HEK293 (cell line): ENCODE data around the gene ADSS1.

ENCODE experiments used
- EGR2 ChIP-seq: fragments of 450-650 bp; formaldehyde crosslinking; IDR thresholded peaks from 2 replicates; pipeline ENCODE4 v1.5.1; 2016; ENCODE audit warnings: low read depth, missing biosample characterization, missing genetic modification characterization
- MYNN ChIP-seq: fragments of 450-650 bp; formaldehyde crosslinking; IDR thresholded peaks from 2 replicates; pipeline ENCODE4 v1.5.1; 2016; ENCODE audit warnings: missing biosample characterization, missing genetic modification characterization, borderline replicate concordance
- PRDM2 ChIP-seq: fragments of 450-650 bp; formaldehyde crosslinking; IDR thresholded peaks from 2 replicates; pipeline ENCODE4 v1.5.1; 2016; ENCODE audit warnings: missing biosample characterization, missing genetic modification characterization, borderline replicate concordance
- REPIN1 ChIP-seq: fragments of 450-650 bp; formaldehyde crosslinking; IDR thresholded peaks from 2 replicates; pipeline ENCODE4 v1.5.1; 2017; ENCODE audit warnings: missing biosample characterization, missing genetic modification characterization, low read depth
- ZBTB17 ChIP-seq: fragments of 450-650 bp; formaldehyde crosslinking; IDR thresholded peaks from 2 replicates; pipeline ENCODE4 v1.5.1; 2016; ENCODE audit warnings: missing biosample characterization, missing genetic modification characterization
- ZFP41 ChIP-seq: fragments of 450-650 bp; formaldehyde crosslinking; IDR thresholded peaks from 2 replicates; pipeline ENCODE4 v1.5.1; 2016; ENCODE audit warnings: missing biosample characterization, missing genetic modification characterization, borderline replicate concordance
- ZNF114 ChIP-seq: fragments of 450-650 bp; formaldehyde crosslinking; IDR thresholded peaks from 2 replicates; pipeline ENCODE4 v1.5.0; 2017; ENCODE audit warnings: missing biosample characterization, missing genetic modification characterization
- ZNF16 ChIP-seq: fragments of 450-650 bp; formaldehyde crosslinking; IDR thresholded peaks from 2 replicates; pipeline ENCODE4 v1.5.1; 2016; ENCODE audit warnings: low read depth, missing biosample characterization, missing genetic modification characterization
- ZNF202 ChIP-seq: fragments of 450-650 bp; formaldehyde crosslinking; IDR thresholded peaks from 2 replicates; pipeline ENCODE4 v1.5.1; 2016; ENCODE audit warnings: missing biosample characterization, missing genetic modification characterization, borderline replicate concordance
- ZNF221 ChIP-seq: fragments of 450-650 bp; formaldehyde crosslinking; IDR thresholded peaks from 2 replicates; pipeline ENCODE4 v1.5.1; 2017; ENCODE audit warnings: missing biosample characterization, missing genetic modification characterization, borderline replicate concordance
- ZNF266 ChIP-seq: fragments of 450-650 bp; formaldehyde crosslinking; IDR thresholded peaks from 2 replicates; pipeline ENCODE4 v1.5.1; 2016; ENCODE audit warnings: missing biosample characterization, missing genetic modification characterization, low read depth
- ZNF292 ChIP-seq: fragments of 450-650 bp; formaldehyde crosslinking; IDR thresholded peaks from 2 replicates; pipeline ENCODE4 v1.5.1; 2016; ENCODE audit warnings: low read depth, missing biosample characterization, missing genetic modification characterization, borderline replicate concordance
- ZNF311 ChIP-seq: fragments of 450-650 bp; formaldehyde crosslinking; IDR thresholded peaks from 2 replicates; pipeline ENCODE4 v1.5.1; 2017; ENCODE audit warnings: missing biosample characterization, missing genetic modification characterization, borderline replicate concordance
- ZNF366 ChIP-seq: fragments of 450-650 bp; formaldehyde crosslinking; conservative IDR thresholded peaks from 2 replicates; pipeline ENCODE4 v1.5.1; 2016; ENCODE audit warnings: missing biosample characterization, missing genetic modification characterization
- ZNF473 ChIP-seq: fragments of 450-650 bp; formaldehyde crosslinking; IDR thresholded peaks from 2 replicates; pipeline ENCODE4 v1.5.1; 2017; ENCODE audit warnings: missing biosample characterization, missing genetic modification characterization
- ZNF48 ChIP-seq: fragments of 450-650 bp; formaldehyde crosslinking; IDR thresholded peaks from 2 replicates; pipeline ENCODE4 v1.5.1; 2016; ENCODE audit warnings: missing biosample characterization, missing genetic modification characterization
- ZNF510 ChIP-seq: fragments of 450-650 bp; formaldehyde crosslinking; IDR thresholded peaks from 2 replicates; pipeline ENCODE4 v1.5.1; 2018; ENCODE audit warnings: mild to moderate bottlenecking, missing genetic modification characterization, missing biosample characterization; ENCODE audit not compliant: insufficient replicate concordance
- ZNF529 ChIP-seq: fragments of 450-650 bp; formaldehyde crosslinking; IDR thresholded peaks from 2 replicates; pipeline ENCODE4 v1.5.1; 2017; ENCODE audit warnings: missing genetic modification characterization, missing biosample characterization; ENCODE audit not compliant: insufficient replicate concordance
- ZNF544 ChIP-seq: fragments of 450-650 bp; formaldehyde crosslinking; IDR thresholded peaks from 2 replicates; pipeline ENCODE4 v1.5.0; 2017; ENCODE audit warnings: missing biosample characterization, missing genetic modification characterization
- ZNF548 ChIP-seq: fragments of 450-650 bp; formaldehyde crosslinking; IDR thresholded peaks from 2 replicates; pipeline ENCODE4 v1.5.1; 2016; ENCODE audit warnings: missing biosample characterization, missing genetic modification characterization
- ZNF585B ChIP-seq: fragments of 450-650 bp; formaldehyde crosslinking; IDR thresholded peaks from 2 replicates; pipeline ENCODE4 v1.5.1; 2016; ENCODE audit warnings: missing biosample characterization, missing genetic modification characterization
- ZNF596 ChIP-seq: fragments of 450-650 bp; IDR thresholded peaks from 2 replicates; pipeline ENCODE4 v1.5.0; 2018; ENCODE audit warnings: missing biosample characterization, mild to moderate bottlenecking, missing genetic modification characterization, moderate library complexity
- ZNF664 ChIP-seq: fragments of 450-650 bp; formaldehyde crosslinking; IDR thresholded peaks from 2 replicates; pipeline ENCODE4 v1.5.1; 2016; ENCODE audit warnings: missing biosample characterization, missing genetic modification characterization
- ZNF707 ChIP-seq: fragments of 450-650 bp; formaldehyde crosslinking; IDR thresholded peaks from 2 replicates; pipeline ENCODE4 v1.5.1; 2016; ENCODE audit warnings: missing biosample characterization, missing genetic modification characterization
- TF ChIP-seq, protein P1 (sequence below): fragments of 450-650 bp; formaldehyde crosslinking; IDR thresholded peaks from 2 replicates; pipeline ENCODE4 v1.5.1; 2016; ENCODE audit warnings: missing biosample characterization, missing genetic modification characterization
- TF ChIP-seq, protein P2 (sequence below): fragments of 450-650 bp; formaldehyde crosslinking; IDR thresholded peaks from 2 replicates; pipeline ENCODE4 v1.5.1; 2017; ENCODE audit warnings: missing biosample characterization, missing genetic modification characterization
- TF ChIP-seq, protein P3 (sequence below): fragments of 450-650 bp; formaldehyde crosslinking; IDR thresholded peaks from 2 replicates; pipeline ENCODE4 v1.5.1; 2016; ENCODE audit warnings: missing biosample characterization, missing genetic modification characterization
- TF ChIP-seq, protein P4 (sequence below): fragments of 450-650 bp; formaldehyde crosslinking; IDR thresholded peaks from 2 replicates; pipeline ENCODE4 v1.5.1; 2016; ENCODE audit warnings: missing biosample characterization, missing genetic modification characterization

The ADSS1 gene

GRCh38 chr14:104675447-104675846, 48.6 kb upstream of the ADSS1 start (continued):
- no peak for TF ChIP-seq ZNF596 (tag by site-specific recombination)
- no peak for TF ChIP-seq ZFP41 (tag by site-specific recombination)
- TF ChIP-seq ZNF529 = no peak
- no peak for TF ChIP-seq ZNF48 (tag by site-specific recombination)
- TF ChIP-seq ZNF707 = no peak
- TF ChIP-seq, protein P1, sequence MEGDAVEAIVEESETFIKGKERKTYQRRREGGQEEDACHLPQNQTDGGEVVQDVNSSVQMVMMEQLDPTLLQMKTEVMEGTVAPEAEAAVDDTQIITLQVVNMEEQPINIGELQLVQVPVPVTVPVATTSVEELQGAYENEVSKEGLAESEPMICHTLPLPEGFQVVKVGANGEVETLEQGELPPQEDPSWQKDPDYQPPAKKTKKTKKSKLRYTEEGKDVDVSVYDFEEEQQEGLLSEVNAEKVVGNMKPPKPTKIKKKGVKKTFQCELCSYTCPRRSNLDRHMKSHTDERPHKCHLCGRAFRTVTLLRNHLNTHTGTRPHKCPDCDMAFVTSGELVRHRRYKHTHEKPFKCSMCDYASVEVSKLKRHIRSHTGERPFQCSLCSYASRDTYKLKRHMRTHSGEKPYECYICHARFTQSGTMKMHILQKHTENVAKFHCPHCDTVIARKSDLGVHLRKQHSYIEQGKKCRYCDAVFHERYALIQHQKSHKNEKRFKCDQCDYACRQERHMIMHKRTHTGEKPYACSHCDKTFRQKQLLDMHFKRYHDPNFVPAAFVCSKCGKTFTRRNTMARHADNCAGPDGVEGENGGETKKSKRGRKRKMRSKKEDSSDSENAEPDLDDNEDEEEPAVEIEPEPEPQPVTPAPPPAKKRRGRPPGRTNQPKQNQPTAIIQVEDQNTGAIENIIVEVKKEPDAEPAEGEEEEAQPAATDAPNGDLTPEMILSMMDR = no peak
- TF ChIP-seq ZNF311 (tag by site-specific recombination) = no peak
- TF ChIP-seq ZNF266 = 0 out of 2 replicates have a peak, but pooled peaks have one; percentile 42
- no peak for TF ChIP-seq ZNF548 (tag by site-specific recombination)
- TF ChIP-seq ZNF16 (tag by site-specific recombination) = no peak
- 0 out of 2 replicates have a peak, but pooled peaks have one; percentile 12 for TF ChIP-seq MYNN (tag by site-specific recombination)
- TF ChIP-seq ZBTB17 = peak; percentile 96
- TF ChIP-seq, protein P2, sequence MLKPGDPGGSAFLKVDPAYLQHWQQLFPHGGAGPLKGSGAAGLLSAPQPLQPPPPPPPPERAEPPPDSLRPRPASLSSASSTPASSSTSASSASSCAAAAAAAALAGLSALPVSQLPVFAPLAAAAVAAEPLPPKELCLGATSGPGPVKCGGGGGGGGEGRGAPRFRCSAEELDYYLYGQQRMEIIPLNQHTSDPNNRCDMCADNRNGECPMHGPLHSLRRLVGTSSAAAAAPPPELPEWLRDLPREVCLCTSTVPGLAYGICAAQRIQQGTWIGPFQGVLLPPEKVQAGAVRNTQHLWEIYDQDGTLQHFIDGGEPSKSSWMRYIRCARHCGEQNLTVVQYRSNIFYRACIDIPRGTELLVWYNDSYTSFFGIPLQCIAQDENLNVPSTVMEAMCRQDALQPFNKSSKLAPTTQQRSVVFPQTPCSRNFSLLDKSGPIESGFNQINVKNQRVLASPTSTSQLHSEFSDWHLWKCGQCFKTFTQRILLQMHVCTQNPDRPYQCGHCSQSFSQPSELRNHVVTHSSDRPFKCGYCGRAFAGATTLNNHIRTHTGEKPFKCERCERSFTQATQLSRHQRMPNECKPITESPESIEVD = no peak
- no peak for TF ChIP-seq ZNF114 (tag by site-specific recombination)
- TF ChIP-seq ZNF544 (tag by site-specific recombination) = no peak
- TF ChIP-seq ZNF202 (tag by site-specific recombination) = no peak
- TF ChIP-seq ZNF510 = no peak
- TF ChIP-seq, protein P3, sequence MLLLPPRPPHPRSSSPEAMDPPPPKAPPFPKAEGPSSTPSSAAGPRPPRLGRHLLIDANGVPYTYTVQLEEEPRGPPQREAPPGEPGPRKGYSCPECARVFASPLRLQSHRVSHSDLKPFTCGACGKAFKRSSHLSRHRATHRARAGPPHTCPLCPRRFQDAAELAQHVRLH (tag by site-specific recombination) = no peak
- TF ChIP-seq ZNF664 = no peak
- no peak for TF ChIP-seq PRDM2 (tag by site-specific recombination)
- peak; percentile 100 for TF ChIP-seq EGR2 (tag by site-specific recombination)
- no peak for TF ChIP-seq ZNF585B (tag by site-specific recombination)
- no peak for TF ChIP-seq ZNF292 (tag by site-specific recombination)
- TF ChIP-seq REPIN1 (tag by site-specific recombination) = no peak
- TF ChIP-seq, protein P4, sequence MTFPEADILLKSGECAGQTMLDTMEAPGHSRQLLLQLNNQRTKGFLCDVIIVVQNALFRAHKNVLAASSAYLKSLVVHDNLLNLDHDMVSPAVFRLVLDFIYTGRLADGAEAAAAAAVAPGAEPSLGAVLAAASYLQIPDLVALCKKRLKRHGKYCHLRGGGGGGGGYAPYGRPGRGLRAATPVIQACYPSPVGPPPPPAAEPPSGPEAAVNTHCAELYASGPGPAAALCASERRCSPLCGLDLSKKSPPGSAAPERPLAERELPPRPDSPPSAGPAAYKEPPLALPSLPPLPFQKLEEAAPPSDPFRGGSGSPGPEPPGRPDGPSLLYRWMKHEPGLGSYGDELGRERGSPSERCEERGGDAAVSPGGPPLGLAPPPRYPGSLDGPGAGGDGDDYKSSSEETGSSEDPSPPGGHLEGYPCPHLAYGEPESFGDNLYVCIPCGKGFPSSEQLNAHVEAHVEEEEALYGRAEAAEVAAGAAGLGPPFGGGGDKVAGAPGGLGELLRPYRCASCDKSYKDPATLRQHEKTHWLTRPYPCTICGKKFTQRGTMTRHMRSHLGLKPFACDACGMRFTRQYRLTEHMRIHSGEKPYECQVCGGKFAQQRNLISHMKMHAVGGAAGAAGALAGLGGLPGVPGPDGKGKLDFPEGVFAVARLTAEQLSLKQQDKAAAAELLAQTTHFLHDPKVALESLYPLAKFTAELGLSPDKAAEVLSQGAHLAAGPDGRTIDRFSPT = peak; percentile 43; the same call in 1 of the 2 replicates
- TF ChIP-seq ZNF473 (tag by site-specific recombination) = peak; percentile 66; the same call in 1 of the 2 replicates
- peak; percentile 98 for TF ChIP-seq ZNF366
- TF ChIP-seq ZNF221 (tag by site-specific recombination) = no peak
